ENCODE data around the gene NUFIP2.
"Not testable (repeated sequence)": the region's sequence is repeated elsewhere in the genome, so short reads cannot be mapped to it uniquely, and the experiment has no call there.

NUFIP2 gene

DNA sequence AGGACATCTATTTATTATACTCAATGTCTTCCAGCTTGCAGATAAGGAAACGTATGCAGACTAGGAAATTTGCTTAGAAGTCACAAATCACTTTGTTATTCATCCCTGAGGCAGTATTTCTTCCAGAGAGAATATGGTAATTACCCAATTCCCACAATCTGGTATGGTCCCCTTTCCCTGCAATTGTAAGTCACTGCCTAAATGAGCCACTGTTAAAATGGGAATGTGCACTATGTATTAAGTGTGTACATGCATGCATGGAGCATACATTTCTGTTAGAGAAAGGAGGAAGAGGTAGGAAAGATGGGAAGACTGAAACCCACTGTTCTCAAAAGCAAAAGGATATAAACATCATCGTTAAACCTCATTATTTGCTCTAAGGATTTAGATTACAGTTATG, 10.0 kb downstream of the NUFIP2 start:
- POLR2A ChIA-PET (ENCODE audit: low non-redundant PET), result no interaction called here
- CTCF ChIA-PET, result interaction anchor here (0.6 kb wide), 1 partner anchor 220 kb away, joined by 3 read pairs; no protein-coding TSS in a partner anchor
- DNase-seq (ENCODE audit: low spot score), result no peak
- no peak for TF ChIP-seq CTCF (conservative IDR thresholded peaks at IDR 0.05; ENCODE audit: low read depth)
- H3K27ac ChIP-seq, result no peak overlapping the region; the same call in 1 of the 2 replicates

GRCh38 chr17:29283496-29283895, 10.5 kb downstream of the NUFIP2 start:
- ChIA-PET POLR2A (ENCODE audit: low non-redundant PET) (no interaction called here), CTCF (interaction anchor here (0.6 kb wide), 1 partner anchor 220 kb away, joined by 3 read pairs; no protein-coding TSS in a partner anchor)
- no peak for TF ChIP-seq CTCF (conservative IDR thresholded peaks at IDR 0.05; ENCODE audit: low read depth)
- no peak overlapping the region for H3K27ac ChIP-seq
- DNase-seq (ENCODE audit: low spot score), result no peak

DNA sequence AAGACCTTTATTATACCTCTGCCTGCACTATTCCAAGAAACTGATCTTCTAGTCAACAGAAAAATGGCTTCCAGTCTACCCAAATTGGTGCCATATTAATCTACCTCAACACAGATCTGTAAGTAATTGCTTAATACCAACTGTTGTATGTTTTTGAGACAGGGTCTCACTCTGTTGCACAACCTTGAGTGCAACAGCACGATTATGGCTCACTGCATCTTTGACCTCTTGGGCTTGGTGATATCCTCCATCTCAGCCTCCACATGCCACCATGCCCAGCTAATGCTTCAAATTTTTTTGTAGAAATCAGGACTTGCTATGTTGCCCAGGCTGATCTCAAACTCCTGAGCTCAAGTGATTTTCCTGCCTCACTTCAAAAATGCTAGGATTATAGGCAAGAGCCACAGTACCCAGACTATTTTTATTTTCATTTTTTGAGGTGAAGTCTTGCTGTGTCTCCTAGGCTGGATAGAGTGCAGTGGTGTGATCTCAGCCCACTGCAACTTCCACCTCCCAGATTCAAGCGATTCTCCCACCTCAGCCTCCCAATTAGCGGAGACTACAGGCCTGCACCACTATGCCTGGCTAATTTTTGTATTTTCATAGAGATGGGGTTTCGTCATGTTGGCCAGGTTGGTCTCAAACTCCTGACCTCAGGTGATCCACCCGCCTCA, 14.4 kb downstream of the NUFIP2 start:
- ChIA-PET POLR2A (ENCODE audit: low non-redundant PET) (no interaction called here), CTCF (no interaction called here)
- no peak for TF ChIP-seq CTCF (conservative IDR thresholded peaks at IDR 0.05; ENCODE audit: low read depth)
- no peak overlapping the region for H3K27ac ChIP-seq
- DNase-seq (ENCODE audit: low spot score), result no peak

DNA sequence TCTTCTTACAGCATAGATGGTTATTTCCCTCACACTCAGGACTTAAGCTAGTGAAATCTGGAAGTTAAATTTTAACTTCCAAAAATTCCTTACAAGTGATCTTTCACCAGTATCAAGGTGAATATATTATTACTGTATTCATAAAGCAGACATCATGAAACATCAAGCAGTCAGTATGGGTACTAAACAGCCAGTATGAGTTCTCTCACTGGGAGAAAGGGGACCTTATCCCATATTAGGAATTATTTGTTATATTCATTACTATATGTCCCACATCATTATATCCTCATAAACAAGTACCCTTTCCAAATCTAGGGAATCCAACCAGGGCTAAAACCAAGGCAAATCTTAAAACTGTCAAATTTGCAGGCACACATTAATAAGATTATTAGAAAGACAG, 15.3 kb downstream of the NUFIP2 start:
- no peak for TF ChIP-seq CTCF (conservative IDR thresholded peaks at IDR 0.05; ENCODE audit: low read depth)
- no peak for DNase-seq (ENCODE audit: low spot score)
- no peak overlapping the region for H3K27ac ChIP-seq
- ChIA-PET POLR2A (ENCODE audit: low non-redundant PET) (no interaction called here), CTCF (interaction anchor here (0.6 kb wide), 2 partner anchors 58 to 340 kb away, joined by 3 to 4 read pairs; no protein-coding TSS in a partner anchor)

DNA sequence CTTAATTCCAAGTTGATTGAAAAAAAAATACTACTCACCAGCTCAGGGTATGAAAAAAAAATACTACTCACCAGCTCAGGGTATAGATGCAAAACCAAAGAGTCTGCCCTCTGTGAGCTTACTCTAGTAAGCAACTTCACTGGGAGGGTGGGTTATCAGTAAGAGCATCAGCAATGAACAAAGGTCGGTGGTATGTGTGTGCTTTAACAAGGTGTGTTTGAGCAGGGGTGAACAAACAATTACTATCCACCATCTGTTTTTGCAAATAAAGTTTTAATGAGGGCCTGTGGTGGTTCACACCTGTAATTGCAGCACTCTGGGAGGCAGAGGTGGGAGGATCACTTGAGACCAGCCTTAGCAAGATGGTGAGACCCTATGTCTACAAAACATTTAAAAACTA, 20.0 kb downstream of the NUFIP2 start:
- ChIA-PET POLR2A (ENCODE audit: low non-redundant PET) (no interaction called here), CTCF (interaction anchor here (1.2 kb wide), 1 partner anchor 17 kb away, joined by 3 read pairs; no protein-coding TSS in a partner anchor)
- DNase-seq (ENCODE audit: low spot score), result no peak
- no peak overlapping the region for H3K27ac ChIP-seq
- no peak for TF ChIP-seq CTCF (conservative IDR thresholded peaks at IDR 0.05; ENCODE audit: low read depth)

- CTCF ChIA-PET; POLR2A ChIA-PET (ENCODE audit: low non-redundant PET); DNase-seq (ENCODE audit: low spot score); H3K27ac ChIP-seq: not testable (repeated sequence)
Observed at GRCh38 chr17:29271980-29272379, 22.0 kb downstream of the NUFIP2 start.

- no peak for TF ChIP-seq CTCF (conservative IDR thresholded peaks at IDR 0.05; ENCODE audit: low read depth)
- no peak overlapping the region for H3K27ac ChIP-seq
- no peak for DNase-seq (ENCODE audit: low spot score)
- ChIA-PET CTCF (no interaction called here), POLR2A (ENCODE audit: low non-redundant PET) (no interaction called here)
Observed at GRCh38 chr17:29263916-29264315, 30.0 kb downstream of the NUFIP2 start.

Measured in RWPE1 (cell line).